Breast epithelium (tissue), 4 donors: Measurements from ENCODE around the gene ESAM. TPM values are rescaled to one million over a fixed set of nuclear protein-coding genes. Genes with fewer than 3 reads are reported as not detected.

Experiments
- DNase-seq, 2 donors: peaks; one replicate each; pipeline ENCODE4 v3.0.0-alpha.2; 2019; ENCODE audit warnings: low spot score in 2 of 2
- H3K27ac ChIP-seq, 2 donors: fragments of 200-600 bp; sonication (generic) in 1 of 2; one replicate each; pipeline ENCODE4 v1.5.1; 2016 to 2019; ENCODE audit warnings: mild to moderate bottlenecking in 1 of 2
- H3K27me3 ChIP-seq, 2 donors: fragments of 200-600 bp; sonication (generic) in 1 of 2; one replicate each; pipeline versions ENCODE4 v1.5.1 to v1.6.0; 2017 to 2019; ENCODE audit warnings: control low read depth in 1 of 2, mild to moderate bottlenecking in 1 of 2
- H3K36me3 ChIP-seq: fragments of 200-600 bp; one replicate; pipeline ENCODE4 v1.5.1; 2019
- H3K4me1 ChIP-seq, 2 donors: fragments of 200-600 bp; sonication (generic); one replicate each; pipeline ENCODE4 v1.5.1; 2016 to 2019; ENCODE audit warnings: control low read depth in 1 of 2
- H3K4me3 ChIP-seq, 3 donors: fragments of 200-600 bp; sonication (generic); 1 replicate in 2 of 3; 2 replicates in 1 of 3; pipeline ENCODE4 v1.5.1; 2016 to 2019; ENCODE audit warnings: mild to moderate bottlenecking in 3 of 3, moderate library complexity in 2 of 3
- H3K9me3 ChIP-seq, 2 donors: fragments of 200-600 bp; sonication (generic) in 1 of 2; one replicate each; pipeline ENCODE4 v1.5.1; 2016 to 2019; ENCODE audit warnings: control low read depth in 1 of 2
- CTCF ChIP-seq, 3 donors: fragments of 450-650 bp; IDR thresholded peaks; one replicate each; pipeline ENCODE4 v1.5.1; 2016 to 2017; ENCODE audit warnings: antibody characterized with exemption in 3 of 3, mild to moderate bottlenecking in 3 of 3, moderate library complexity in 3 of 3
- POLR2A ChIP-seq: fragments of 450-650 bp; IDR thresholded peaks from one replicate; pipeline ENCODE4 v1.6.1; 2016; ENCODE audit warnings: antibody characterized with exemption, mild to moderate bottlenecking, moderate library complexity
- POLR2AphosphoS5 ChIP-seq, 3 donors: sonication (generic); formaldehyde crosslinking; IDR thresholded peaks; one replicate each; pipeline ENCODE4 v1.6.1; 2017; ENCODE audit warnings: antibody characterized with exemption in 3 of 3
- intact Hi-C: fragments of 100-400 bp; cut with DNase I; formaldehyde crosslinking; loops from one replicate; pipeline ENCODE4 v1.15.1; 2023; ENCODE audit warnings: low total_unique reads
- total RNA-seq, 3 donors: library from RNA; depleted of rRNA; stranded (reverse); fragments of >200 nt; gene quantifications; one replicate each; pipeline ENCODE4 v1.1.0, GENCODE V29; 2016

Gene ESAM
- total RNA-seq, 3 donors from 2014 or later = 11.6 to 38.7 (median 19.8) TPM

GRCh38 chr11:124759266-124760204, 2.6 kb downstream of the ESAM start:
- no peak for DNase-seq
- Histone ChIP-seq H3K4me1 (peaks cover 0 to 8% of the 10 kb centered on the region in 2 donors), H3K9me3 (no peaks in the 10 kb centered on the region), H3K27ac (peak overlapping the region; percentile 57 to 85), H3K27me3 (peaks cover 0 to 64% of the 10 kb centered on the region in 2 donors), H3K4me3 (peak overlapping the region; percentile 52 to 66 (median 53)), H3K36me3 (no peaks in the 10 kb centered on the region)
- intact Hi-C loops = loop anchor here (10.0 kb wide), 1 partner anchor 85 kb away; the partner anchor contains the start of genes SIAE and SPA17
- TF ChIP-seq POLR2A (no peak), POLR2AphosphoS5 (IDR thresholded peaks at IDR 0.05) (peak in 1 of 3 donors; percentile 14), CTCF (IDR thresholded peaks at IDR 0.05) (no peak)

- peak in 1 of 2 donors; percentile 70 for DNase-seq
- peaks cover 0 to 8% of the 10 kb centered on the region in 2 donors for H3K4me1 ChIP-seq
- TF ChIP-seq POLR2AphosphoS5 (IDR thresholded peaks at IDR 0.05) = peak in 1 of 3 donors; percentile 23
- TF ChIP-seq POLR2A = no peak
- peak; percentile 61 to 79 (median 66) for TF ChIP-seq CTCF (IDR thresholded peaks at IDR 0.05)
- H3K9me3 ChIP-seq = no peaks in the 10 kb centered on the region
- intact Hi-C loops = no loop called here
- peaks cover 0 to 64% of the 10 kb centered on the region in 2 donors for H3K27me3 ChIP-seq
- H3K27ac ChIP-seq = peak overlapping the region in 1 of 2 donors; percentile 85
- peak overlapping the region; percentile 37 to 66 (median 53) for H3K4me3 ChIP-seq
- H3K36me3 ChIP-seq = no peaks in the 10 kb centered on the region
Observed at GRCh38 chr11:124758355-124759265, 3.5 kb downstream of the ESAM start.

GRCh38 chr11:124757320-124757719, 4.8 kb downstream of the ESAM start:
- Histone ChIP-seq H3K36me3 (no peaks in the 10 kb centered on the region), H3K4me1 (peaks cover 0 to 8% of the 10 kb centered on the region in 2 donors), H3K27ac (no peak overlapping the region), H3K27me3 (peaks cover 0 to 64% of the 10 kb centered on the region in 2 donors), H3K4me3 (no peak overlapping the region), H3K9me3 (no peaks in the 10 kb centered on the region)
- TF ChIP-seq POLR2A (no peak), CTCF (IDR thresholded peaks at IDR 0.05) (no peak), POLR2AphosphoS5 (IDR thresholded peaks at IDR 0.05) (no peak)
- DNase-seq = no peak
- intact Hi-C loops = no loop called here

- intact Hi-C loops = no loop called here
- DNase-seq = no peak
- H3K9me3 ChIP-seq = no peaks in the 10 kb centered on the region
- peaks cover 0 to 63% of the 10 kb centered on the region in 2 donors for H3K27me3 ChIP-seq
- H3K4me1 ChIP-seq = peaks cover 0 to 8% of the 10 kb centered on the region in 2 donors
- no peak for TF ChIP-seq CTCF (IDR thresholded peaks at IDR 0.05)
- TF ChIP-seq POLR2A = no peak
- no peak for TF ChIP-seq POLR2AphosphoS5 (IDR thresholded peaks at IDR 0.05)
- no peaks in the 10 kb centered on the region for H3K36me3 ChIP-seq
- H3K27ac ChIP-seq = no peak overlapping the region
- H3K4me3 ChIP-seq = no peak overlapping the region
Observed at GRCh38 chr11:124756753-124757227, 5.3 kb downstream of the ESAM start.
